Neural cell (in vitro differentiated cells): ENCODE data around the gene SEBOX.

ENCODE experiments used
- CTCF ChIP-seq: fragments of 450-650 bp; IDR thresholded peaks from 2 replicates; pipeline ENCODE4 v1.5.1; 2014; ENCODE audit warnings: antibody characterized with exemption, mild to moderate bottlenecking, moderate library complexity; ENCODE audit not compliant: poor library complexity, severe bottlenecking
- RAD21 ChIP-seq: fragments of 450-650 bp; conservative IDR thresholded peaks from 2 replicates; pipeline ENCODE4 v1.6.1; 2014; ENCODE audit warnings: antibody characterized with exemption, mild to moderate bottlenecking, moderate library complexity
- TAF1 ChIP-seq: IDR thresholded peaks from 2 replicates; pipeline ENCODE4 v1.6.1; 2012; ENCODE audit warnings: low read depth

- no peak for TF ChIP-seq CTCF
- TF ChIP-seq RAD21, result no peak
- no peak for TF ChIP-seq TAF1
Observed at GRCh38 chr17:28313841-28314240, 51.2 kb downstream of the SEBOX start.
